22Rv1 (cell line): ENCODE measurements around the gene SNX24.

Experiments used
- H3K27ac ChIP-seq: fragments of 450-650 bp; 2 replicates; pipeline ENCODE4 v1.5.1; 2017
- CTCF ChIP-seq: fragments of 450-650 bp; IDR thresholded peaks from 2 replicates; pipeline ENCODE4 v1.5.1; 2017; ENCODE audit warnings: mild to moderate bottlenecking
- ZFX ChIP-seq: fragments of 450-650 bp; IDR thresholded peaks from 2 replicates; pipeline ENCODE4 v1.6.1; 2017; ENCODE audit warnings: antibody characterized with exemption, borderline replicate concordance

The SNX24 gene

GRCh38 chr5:122871661-122872060 is 26.2 kb downstream of the SNX24 start:
- no peak overlapping the region for H3K27ac ChIP-seq
- TF ChIP-seq CTCF = no peak
- TF ChIP-seq ZFX = no peak

- no peak overlapping the region for H3K27ac ChIP-seq
- no peak for TF ChIP-seq CTCF
- no peak for TF ChIP-seq ZFX
Observed at GRCh38 chr5:122874179-122874875, 28.9 kb downstream of the SNX24 start.

GRCh38 chr5:122877518-122877917 is 32.1 kb downstream of the SNX24 start:
- TF ChIP-seq ZFX = no peak
- no peak for TF ChIP-seq CTCF

GRCh38 chr5:122879076-122879475 is 33.7 kb downstream of the SNX24 start:
- TF ChIP-seq CTCF (no peak), ZFX (no peak)

More at GRCh38 chr5:122877518-122877917, 32.1 kb downstream of the SNX24 start:
- no peak overlapping the region for H3K27ac ChIP-seq

GRCh38 chr5:122880170-122880689 is 34.8 kb downstream of the SNX24 start:
- no peak overlapping the region for H3K27ac ChIP-seq
- TF ChIP-seq ZFX = no peak
- TF ChIP-seq CTCF = no peak

More at GRCh38 chr5:122879076-122879475, 33.7 kb downstream of the SNX24 start:
- no peak overlapping the region for H3K27ac ChIP-seq

- no peak for TF ChIP-seq ZFX
- no peak for TF ChIP-seq CTCF
- no peak overlapping the region for H3K27ac ChIP-seq
Observed at GRCh38 chr5:122880749-122881148, 35.3 kb downstream of the SNX24 start.

GRCh38 chr5:122882831-122883230 is 37.4 kb downstream of the SNX24 start:
- H3K27ac ChIP-seq = no peak overlapping the region
- TF ChIP-seq CTCF (no peak), ZFX (no peak)
